Measurements from ENCODE around the gene NEK7. TPM values are rescaled to one million over a fixed set of nuclear protein-coding genes. Genes with fewer than 3 reads are reported as not detected.

NEK7 gene
- total and polyA plus RNA-seq, 2 of the 4 experiments (the other 2 are of a cell fraction), result 89.0 to 467 TPM

GRCh38 chr1:198123133-198123532 lies 33.7 kb upstream of the NEK7 start:
- Histone ChIP-seq H2BK20ac (ENCODE audit: low read depth, low read length) (peak overlapping the region; percentile 97; the same call in 1 of the 2 replicates), H2BK15ac (ENCODE audit: low read depth, low read length) (peak overlapping the region; percentile 91; the same call in 1 of the 3 replicates), H2AK9ac (replicated peaks; ENCODE audit: low read depth, low read length, poor library complexity) (no peak overlapping the region), H3K27ac (ENCODE audit: insufficient read depth, low read length) (peak overlapping the region; percentile 95; the same call in 1 of the 2 replicates), H3K18ac (ENCODE audit: low read depth, low read length) (peak overlapping the region; percentile 72), H3K27me3 (ENCODE audit: control insufficient read depth, insufficient read depth, low read length) (no peaks in the 10 kb centered on the region), H3K9me3 (ENCODE audit: control insufficient read depth, insufficient read depth, low read length) (no peaks in the 10 kb centered on the region), H4K5ac (ENCODE audit: low read depth, low read length) (peak overlapping the region; percentile 31), H2BK120ac (ENCODE audit: low read depth, low read length) (peak overlapping the region; percentile 97), H3K4me1 (ENCODE audit: control insufficient read depth, insufficient read depth, low read length) (peaks cover 7% of the 10 kb centered on the region), H4K91ac (ENCODE audit: insufficient read depth, low read depth, low read length) (no peak overlapping the region), H3K14ac (replicated peaks; ENCODE audit: low read depth, low read length) (no peak overlapping the region), H4K20me1 (ENCODE audit: insufficient read depth, low read length) (no peaks in the 10 kb centered on the region), H3K23ac (ENCODE audit: low read depth, low read length) (peak overlapping the region; percentile 93; the same call in 1 of the 2 replicates), H2AFZ (replicated peaks; ENCODE audit: low read length, poor library complexity) (no peak overlapping the region), H3K9me1 (ENCODE audit: insufficient read depth, low read length) (peaks cover 9% of the 10 kb centered on the region; the same call in 1 of the 2 replicates), H4K8ac (ENCODE audit: low read depth in 2 of 2, low read length in 2 of 2) (peak overlapping the region; percentile 92 to 97; a peak in 2 of 4 replicates), H3K36me3 (ENCODE audit: control insufficient read depth, insufficient read depth, low read length) (no peaks in the 10 kb centered on the region), H3K4ac (ENCODE audit: low read depth, low read length) (peak overlapping the region; percentile 98), H3K9ac (ENCODE audit: low read depth, low read length) (peak overlapping the region; percentile 45; the same call in 1 of the 2 replicates), H2AK5ac (ENCODE audit: low read depth, low read length) (no peak overlapping the region), H3K79me1 (ENCODE audit: low read depth in 1 of 2, low read length in 2 of 2) (peaks cover 0 to 10% of the 10 kb centered on the region in 2 experiments; a peak in 1 of 4 replicates), H3K4me3 (ENCODE audit: insufficient read depth, low read depth, low read length) (no peak overlapping the region), H3K4me2 (ENCODE audit: low read depth, low read length) (peak overlapping the region; percentile 63), H2BK5ac (ENCODE audit: low read depth, low read length, poor library complexity, severe bottlenecking) (peak overlapping the region; percentile 91), H3K56ac (ENCODE audit: extremely low read depth, insufficient read depth, low read length) (peak overlapping the region; percentile 74)
- in situ Hi-C loops (cut with MboI; ENCODE audit: low sequenced_read_pairs), result no loop called here
- DNase-seq (peak; percentile 87), ATAC-seq (ENCODE audit: low read depth) (peak; percentile 33; the same call in 1 of the 2 replicates)
- dilution Hi-C loops (cut with HindIII; ENCODE audit: low sequenced_read_pairs, unreplicated experiment), result no loop called here
- CTCF ChIA-PET, result interaction anchor here (0.7 kb wide), 1 partner anchor 323 kb away, joined by 7 read pairs; no protein-coding TSS in a partner anchor
- intact Hi-C loops (cut with micrococcal nuclease), result no loop called here
- TF ChIP-seq RAD21 (IDR thresholded peaks at IDR 0.05; ENCODE audit: low read length) (no peak), CEBPB (IDR thresholded peaks at IDR 0.05; ENCODE audit: low read depth, low read length) (peak; percentile 49; the same call in 1 of the 2 replicates), RFX5 (IDR thresholded peaks at IDR 0.05; ENCODE audit: low read depth, low read length) (no peak)
- WGBS, 2 experiments (ENCODE audit: extremely low coverage in 2 of 2, insufficient read length in 1 of 2), result no CpG with 5 or more reads among the region's 2 CpGs
- BruUV-seq (replicated peaks), result no TSS peak
- POLR2A ChIA-PET (ENCODE audit: unreplicated experiment), result no interaction called here
